Measurements from ENCODE around the gene NABP2. TPM values are rescaled to one million over a fixed set of nuclear protein-coding genes. Genes with fewer than 3 reads are reported as not detected.

The NABP2 gene
- total RNA-seq, 1 experiment from 2014 or later = 98.6 TPM

- Histone ChIP-seq H3K27me3 (ENCODE audit: low read length) (no peaks in the 10 kb centered on the region), H3K79me2 (ENCODE audit: low read length) (peaks cover 34% of the 10 kb centered on the region), H3K4me2 (ENCODE audit: low read length) (peak overlapping the region; percentile 94), H3K27ac (ENCODE audit: low read length) (peak overlapping the region; percentile 81), H2AFZ (ENCODE audit: low read length) (peak overlapping the region; percentile 89), H3K9me3 (ENCODE audit: low read length) (no peaks in the 10 kb centered on the region), H3K4me3 (ENCODE audit: low read length) (peak overlapping the region; percentile 90), H3F3A (ENCODE audit: low read length, unreplicated experiment) (no peaks in the 10 kb centered on the region), H3K9me2 (replicated peaks; ENCODE audit: low read length) (no peaks in the 10 kb centered on the region), H4K20me1 (ENCODE audit: low read length) (no peaks in the 10 kb centered on the region), H3K9ac (ENCODE audit: low read length) (peak overlapping the region; percentile 82), H3K36me3 (ENCODE audit: low read depth, low read length) (no peaks in the 10 kb centered on the region), H3K4me1 (ENCODE audit: insufficient read depth, low read length) (peaks cover 22% of the 10 kb centered on the region)
- ChIA-PET CTCF (interaction anchor here (0.6 kb wide), 2 partner anchors 14 to 118 kb away, joined by 3 read pairs; partner anchors contain the start of gene IL23A), POLR2A (ENCODE audit: unreplicated experiment) (interaction anchor here (0.7 kb wide), 1 partner anchor 31 kb away, joined by 18 read pairs; no protein-coding TSS in a partner anchor)
- intact Hi-C loops (cut with micrococcal nuclease) = loop anchor here (5.0 kb wide), 1 partner anchor 47 kb away; the partner anchor contains the start of gene COQ10A
- ATAC-seq (no peak), DNase-seq (peak; percentile 33)
- BruUV-seq (replicated peaks) = no TSS peak
- TF ChIP-seq CTCF (conservative IDR thresholded peaks at IDR 0.05; ENCODE audit: low read depth, low read length) (no peak), EZH2phosphoT487 (IDR thresholded peaks at IDR 0.05; ENCODE audit: borderline replicate concordance, low read length) (no peak), EZH2 (IDR thresholded peaks at IDR 0.05; ENCODE audit: low read length, unreplicated experiment) (no peak)
Measured at GRCh38 chr12:56220611-56221231, 3.4 kb upstream of the NABP2 start.

DNA sequence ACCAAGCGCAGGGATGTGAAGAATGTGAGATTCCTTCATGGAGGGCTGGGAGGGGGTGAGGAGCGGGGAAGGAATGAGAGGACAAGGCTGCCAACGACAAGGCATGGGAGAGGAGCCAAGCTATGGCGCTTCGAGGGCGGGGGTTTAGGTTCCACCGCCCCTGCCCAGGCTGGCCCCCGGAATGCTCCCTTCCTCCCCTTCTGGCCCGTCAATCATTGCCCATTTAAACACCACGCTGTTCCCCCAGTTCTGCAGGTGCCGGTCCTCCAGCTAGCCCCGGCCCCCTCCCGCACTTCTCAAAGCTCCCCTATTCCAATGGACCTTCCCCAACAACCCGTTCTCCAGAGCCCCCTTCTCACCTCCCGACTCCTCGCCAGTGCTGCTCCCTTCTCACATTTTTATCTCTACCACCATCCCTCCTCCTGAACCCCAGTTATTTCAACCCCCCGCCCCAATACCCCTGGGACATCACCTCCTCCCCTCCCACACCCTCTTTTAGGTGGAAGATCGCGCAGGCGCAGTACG lies 2.8 kb upstream of the NABP2 start:
- H3K79me2 ChIP-seq (ENCODE audit: low read length) = peaks cover 35% of the 10 kb centered on the region
- H3K4me3 ChIP-seq (ENCODE audit: low read length) = peak overlapping the region; percentile 90
- BruUV-seq (replicated peaks) = TSS peak; percentile 85
- peak overlapping the region; percentile 89 for H2AFZ ChIP-seq (ENCODE audit: low read length)
- ChIA-PET POLR2A (ENCODE audit: unreplicated experiment) (interaction anchor here (0.7 to 1.3 kb wide), 2 partner anchors 93 to 228 kb away, joined by 3 to 17 read pairs; partner anchors contain the start of genes ESYT1 and TIMELESS), CTCF (interaction anchor here (0.6 to 1.6 kb wide), 7 partner anchors 14 to 492 kb away, joined by 3 to 9 read pairs (median 5); partner anchors contain the start of genes IL23A and SMARCC2)
- peak overlapping the region; percentile 82 for H3K9ac ChIP-seq (ENCODE audit: low read length)
- H4K20me1 ChIP-seq (ENCODE audit: low read length) = no peaks in the 10 kb centered on the region
- H3K27ac ChIP-seq (ENCODE audit: low read length) = peak overlapping the region; percentile 81
- no peaks in the 10 kb centered on the region for H3K9me3 ChIP-seq (ENCODE audit: low read length)
- peaks cover 22% of the 10 kb centered on the region for H3K4me1 ChIP-seq (ENCODE audit: insufficient read depth, low read length)
- H3K27me3 ChIP-seq (ENCODE audit: low read length) = no peaks in the 10 kb centered on the region
- intact Hi-C loops (cut with micrococcal nuclease) = loop anchor here (5.0 kb wide), 1 partner anchor 46 kb away; the partner anchor contains the start of gene COQ10A
- DNase-seq (peak; percentile 52), ATAC-seq (peak; percentile 16)
- no peaks in the 10 kb centered on the region for H3F3A ChIP-seq (ENCODE audit: low read length, unreplicated experiment)
- no peaks in the 10 kb centered on the region for H3K36me3 ChIP-seq (ENCODE audit: low read depth, low read length)
- H3K9me2 ChIP-seq (replicated peaks; ENCODE audit: low read length) = no peaks in the 10 kb centered on the region
- H3K4me2 ChIP-seq (ENCODE audit: low read length) = peak overlapping the region; percentile 94
- no peak for TF ChIP-seq EZH2 (IDR thresholded peaks at IDR 0.05; ENCODE audit: low read length, unreplicated experiment)
- TF ChIP-seq CTCF (conservative IDR thresholded peaks at IDR 0.05; ENCODE audit: low read depth, low read length) = no peak

Measured in PC-3 (cell line).